A549 (cell line): ENCODE measurements around the gene ANP32E. TPM values are rescaled to one million over a fixed set of nuclear protein-coding genes. Genes with fewer than 3 reads are reported as not detected.
A peak's percentile ranks its signal among the peaks of the same experiment; 100 is the strongest.

ENCODE experiments used
- ATAC-seq, 2 experiments: fragments of 200-7000 bp in 1 of 2; fragments of >200 bp in 1 of 2; cut with Nextera tagmentation in 1 of 2; cut with Tn5 transposase in 1 of 2; 3 replicates each; pipeline versions ENCODE4 v1.8.0 to v1.9.1; 2018 to 2020; ENCODE audit warnings: mild to moderate bottlenecking in 1 of 2, moderate library complexity in 1 of 2
- CTCF ChIA-PET: fragments of 300-600 bp; sonication (Branson Sonifier 250); formaldehyde crosslinking; extraction: SDS; loops from one replicate; lab custom pipeline; 2021; ENCODE audit warnings: antibody characterized with exemption, inconsistent platforms; lab: Yijun Ruan, JAX
- POLR2A ChIA-PET: fragments of 350-600 bp; formaldehyde crosslinking; extraction: SDS; loops from one replicate; lab custom pipeline; 2021; ENCODE audit warnings: antibody characterized with exemption, inconsistent platforms; lab: Yijun Ruan, JAX
- DNase-seq, 2 experiments: peaks; one replicate each; pipeline versions ENCODE4 v3.0.0 to v3.0.0-alpha.2; 2011 to 2016; ENCODE audit warnings: low read depth in 1 of 2, low spot score in 1 of 2
- FAIRE-seq: peaks from 2 replicates; lab custom pipeline; 2011; peaks lifted over from hg19 to GRCh38; lab: Jason Lieb, UNC
- H3K27ac ChIP-seq, 2 experiments: fragments of >200 bp; sonication (Bioruptor Twin); formaldehyde crosslinking; 3 replicates each; pipeline ENCODE4 v1.5.1; 2016 to 2017
- H3K4me1 ChIP-seq: fragments of >200 bp; sonication (Bioruptor Twin); formaldehyde crosslinking; 3 replicates; pipeline ENCODE4 v1.6.1; 2016
- H3K4me2 ChIP-seq: fragments of >200 bp; sonication (Bioruptor Twin); formaldehyde crosslinking; 3 replicates; pipeline ENCODE4 v1.6.1; 2016
- H3K4me3 ChIP-seq: fragments of >200 bp; sonication (Bioruptor Twin); formaldehyde crosslinking; 3 replicates; pipeline ENCODE4 v1.5.1; 2016
- H3K9me3 ChIP-seq: fragments of >200 bp; sonication (Bioruptor Twin); formaldehyde crosslinking; 3 replicates; pipeline ENCODE4 v1.6.1; 2016
- CEBPB ChIP-seq, 2 experiments: fragments of >200 bp in 1 of 2; sonication (Bioruptor Twin) in 1 of 2; formaldehyde crosslinking in 1 of 2; IDR thresholded peaks; 2 replicates each; pipeline ENCODE4 v1.6.1; 2012 to 2016
- EP300 ChIP-seq, 2 experiments: fragments of >200 bp; sonication (Bioruptor Twin); formaldehyde crosslinking; IDR thresholded peaks; 2 replicates in 1 of 2; 3 replicates in 1 of 2; pipeline ENCODE4 v1.6.1; 2016 to 2017
- HEYL ChIP-seq: fragments of 250-450 bp; sonication (Bioruptor Pico); IDR thresholded peaks from 2 replicates; pipeline ENCODE4 v1.8.0; 2021; ENCODE audit warnings: mild to moderate bottlenecking, moderate library complexity
- JUN ChIP-seq, 2 experiments: fragments of >200 bp; sonication (Bioruptor Twin); formaldehyde crosslinking; IDR thresholded peaks; 2 replicates in 1 of 2; 3 replicates in 1 of 2; pipeline ENCODE4 v1.6.1; 2016 to 2017
- MAFK ChIP-seq: fragments of 450-650 bp; IDR thresholded peaks from 2 replicates; pipeline ENCODE4 v1.6.1; 2014; ENCODE audit not compliant: partially characterized antibody
- MAZ ChIP-seq: fragments of 150-350 bp; IDR thresholded peaks from 2 replicates; pipeline ENCODE4 v1.6.1; 2014; ENCODE audit warnings: antibody characterized with exemption, low read depth, low read length, borderline replicate concordance
- PHF8 ChIP-seq: fragments of 200-600 bp; sonication (generic); IDR thresholded peaks from 2 replicates; pipeline ENCODE4 v1.6.1; 2016; ENCODE audit warnings: low read depth, mild to moderate bottlenecking, antibody characterized with exemption, moderate library complexity, borderline replicate concordance
- RAD21 ChIP-seq, 2 experiments: fragments of >200 bp in 1 of 2; sonication (Bioruptor Twin) in 1 of 2; formaldehyde crosslinking in 1 of 2; IDR thresholded peaks in 1 of 2; conservative IDR thresholded peaks in 1 of 2; 2 replicates in 1 of 2; 3 replicates in 1 of 2; pipeline ENCODE4 v1.6.1; 2012 to 2018; ENCODE audit warnings: inconsistent platforms in 1 of 2
- RCOR1 ChIP-seq: fragments of 150-350 bp; IDR thresholded peaks from 2 replicates; pipeline ENCODE4 v1.6.1; 2014; ENCODE audit warnings: antibody characterized with exemption, low read length, low read depth
- REST ChIP-seq: fragments of 200-600 bp; sonication (generic); IDR thresholded peaks from 2 replicates; pipeline ENCODE4 v1.6.1; 2016; ENCODE audit warnings: antibody characterized with exemption, mild to moderate bottlenecking, moderate library complexity
- RFX5 ChIP-seq: fragments of 450-650 bp; IDR thresholded peaks from 2 replicates; pipeline ENCODE4 v1.7.1; 2014; ENCODE audit warnings: antibody characterized with exemption, mild to moderate bottlenecking, moderate library complexity
- RNF2 ChIP-seq: fragments of 200-600 bp; sonication (generic); IDR thresholded peaks from 2 replicates; pipeline ENCODE4 v1.6.1; 2016; ENCODE audit warnings: low read depth, mild to moderate bottlenecking, antibody characterized with exemption, moderate library complexity, borderline replicate concordance
- SREBF2 ChIP-seq: fragments of 450-650 bp; IDR thresholded peaks from 2 replicates; pipeline ENCODE4 v1.6.1; 2014; ENCODE audit warnings: mild to moderate bottlenecking, moderate library complexity
- USF2 ChIP-seq: fragments of 450-650 bp; IDR thresholded peaks from 2 replicates; pipeline ENCODE4 v1.6.1; 2014; ENCODE audit warnings: antibody characterized with exemption
- ZNF302 ChIP-seq: fragments of 250-450 bp; sonication (Bioruptor Pico); IDR thresholded peaks from 2 replicates; pipeline ENCODE4 v1.9.0; 2021; ENCODE audit warnings: inconsistent platforms, mild to moderate bottlenecking, moderate library complexity
- ZSCAN20 ChIP-seq: fragments of 250-450 bp; sonication (Bioruptor Pico); IDR thresholded peaks from 2 replicates; pipeline ENCODE4 v1.8.0; 2022; ENCODE audit warnings: mild to moderate bottlenecking, moderate library complexity
- WGBS: methylation state at CpG from one replicate; pipeline ENCODE4 v1.1.6; 2017; ENCODE audit errors: missing lambda C conversion rate; 5-methylcytosine and 5-hydroxymethylcytosine counted together
- polyA plus RNA-seq, 4 experiments: library from polyadenylated mRNA; depleted of rRNA in 3 of 4; stranded (reverse); fragments of >200 nt; fragmentation: RNase III in 1 of 4; extraction: RNeasy Plus Mini Kit Qiagen cat#74134 plus additional on column Dnase treatment in 1 of 4; gene quantifications; 2 replicates in 3 of 4; 3 replicates in 1 of 4; pipeline ENCODE4 v1.2.3, GENCODE V29; 2011 to 2017
- TF ChIP-seq, protein P1 (sequence below): IDR thresholded peaks from 2 replicates; pipeline ENCODE4 v1.6.1; 2012; ENCODE audit warnings: low read depth, borderline replicate concordance
- TF ChIP-seq, protein P2 (sequence below): fragments of >200 bp; sonication (Bioruptor Twin); formaldehyde crosslinking; IDR thresholded peaks from 2 replicates; pipeline ENCODE4 v1.6.1; 2016

ANP32E gene
- polyA plus RNA-seq, 2 of the 4 experiments (the other 2 are of a cell fraction) = 60.0 to 128 TPM

DNA sequence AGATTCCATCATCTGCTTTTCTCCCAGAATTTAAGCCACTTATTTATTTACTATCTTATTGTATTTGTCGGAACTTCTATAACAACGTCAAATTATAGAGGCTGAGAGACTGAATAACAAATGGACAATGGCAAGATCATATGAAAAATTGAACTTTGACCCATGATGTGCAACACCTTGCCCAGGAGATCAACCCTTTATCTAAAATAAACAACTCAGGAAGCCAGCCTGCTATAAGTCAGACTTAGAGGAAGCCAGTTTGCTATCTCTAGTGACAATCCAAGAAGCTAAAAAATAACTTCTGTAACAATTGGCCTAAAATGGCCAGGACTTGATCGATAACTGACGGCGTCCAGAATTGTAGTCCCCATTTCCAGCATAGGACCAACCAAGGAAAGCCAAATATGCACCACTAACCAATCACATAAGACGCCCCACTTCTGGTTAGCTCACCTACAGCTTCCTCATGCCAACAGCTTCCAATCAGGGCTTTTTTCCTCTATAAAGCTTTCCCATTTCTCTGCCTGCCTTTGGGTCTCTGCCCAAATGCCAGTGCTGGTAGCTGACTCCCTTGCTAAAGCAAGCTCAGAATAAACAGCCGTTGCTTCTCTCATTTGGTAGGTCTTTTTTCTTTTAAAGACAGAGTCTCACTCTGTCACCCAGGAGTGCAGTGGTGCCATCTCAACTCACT, 28.5 kb downstream of the ANP32E start:
- DNase-seq (no peak), ATAC-seq (no peak; a peak in 1 of 6 replicates), FAIRE-seq (no peak)
- no peak for TF ChIP-seq PHF8
- no peak for TF ChIP-seq HEYL (CRISPR knock-in tag)
- no peak for TF ChIP-seq EP300 (IDR thresholded peaks at IDR 0.05)
- TF ChIP-seq RFX5 = no peak
- no peak for TF ChIP-seq RCOR1
- no peak for TF ChIP-seq JUN (IDR thresholded peaks at IDR 0.05)
- no peak for TF ChIP-seq RAD21 (conservative IDR thresholded peaks at IDR 0.05 in 1 of 2, IDR thresholded peaks at IDR 0.05 in 1 of 2)
- H3K4me3 ChIP-seq = no peak overlapping the region
- H3K4me2 ChIP-seq = peak overlapping the region; percentile 23; the same call in 1 of the 3 replicates
- peaks cover 8% of the 10 kb centered on the region; the same call in 2 of the 3 replicates for H3K4me1 ChIP-seq
- no peak overlapping the region for H3K27ac ChIP-seq
- ChIA-PET POLR2A (no interaction called here), CTCF (interaction anchor here (1.0 to 2.9 kb wide), 5 partner anchors 14 to 353 kb away, joined by 3 to 15 read pairs (median 6); no protein-coding TSS in a partner anchor)
- H3K9me3 ChIP-seq = no peaks in the 10 kb centered on the region
- WGBS = 79% methylated on average over 7 of the region's 7 CpGs

- WGBS = 33% methylated on average over 1 of the region's 1 CpG
- no peak overlapping the region for H3K27ac ChIP-seq
- TF ChIP-seq USF2 = no peak
- TF ChIP-seq MAFK = no peak
- no peak for TF ChIP-seq SREBF2
- no peak for TF ChIP-seq ZSCAN20 (CRISPR knock-in tag)
- TF ChIP-seq, protein P1, sequence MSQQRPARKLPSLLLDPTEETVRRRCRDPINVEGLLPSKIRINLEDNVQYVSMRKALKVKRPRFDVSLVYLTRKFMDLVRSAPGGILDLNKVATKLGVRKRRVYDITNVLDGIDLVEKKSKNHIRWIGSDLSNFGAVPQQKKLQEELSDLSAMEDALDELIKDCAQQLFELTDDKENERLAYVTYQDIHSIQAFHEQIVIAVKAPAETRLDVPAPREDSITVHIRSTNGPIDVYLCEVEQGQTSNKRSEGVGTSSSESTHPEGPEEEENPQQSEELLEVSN = no peak
- no peak for TF ChIP-seq ZNF302 (CRISPR knock-in tag)
- TF ChIP-seq MAZ = no peak
- no peak for TF ChIP-seq CEBPB (IDR thresholded peaks at IDR 0.05)
- TF ChIP-seq, protein P2, sequence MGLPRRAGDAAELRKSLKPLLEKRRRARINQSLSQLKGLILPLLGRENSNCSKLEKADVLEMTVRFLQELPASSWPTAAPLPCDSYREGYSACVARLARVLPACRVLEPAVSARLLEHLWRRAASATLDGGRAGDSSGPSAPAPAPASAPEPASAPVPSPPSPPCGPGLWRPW = no peak
- TF ChIP-seq HEYL (CRISPR knock-in tag) = no peak
- TF ChIP-seq RNF2 = no peak
- TF ChIP-seq REST = no peak
- POLR2A ChIA-PET = no interaction called here
- H3K4me3 ChIP-seq = no peak overlapping the region
- H3K4me2 ChIP-seq = no peak overlapping the region
- peaks cover 11% of the 10 kb centered on the region for H3K4me1 ChIP-seq
- H3K9me3 ChIP-seq = no peaks in the 10 kb centered on the region
- DNase-seq = no peak
- CTCF ChIA-PET = interaction anchor here (4.9 kb wide), 1 partner anchor 9 kb away, joined by 27 read pairs; no protein-coding TSS in a partner anchor
- no peak for FAIRE-seq
- no peak for ATAC-seq
Observed at GRCh38 chr1:150196417-150196816, 39.5 kb downstream of the ANP32E start.
